AG09309 (cell line): ENCODE measurements around the gene ANTXR1.

Source experiments
- DNase-seq: peaks from one replicate; pipeline ENCODE4 v3.0.0-alpha.2; 2010; ENCODE audit warnings: low read depth
- H3K4me3 ChIP-seq: 2 replicates; pipeline ENCODE4 v1.5.1; 2011; ENCODE audit warnings: mild to moderate bottlenecking, low read depth, low read length, moderate library complexity; ENCODE audit not compliant: control insufficient read depth
- CTCF ChIP-seq: IDR thresholded peaks from 2 replicates; pipeline ENCODE4 v1.5.1; 2011; ENCODE audit warnings: mild to moderate bottlenecking, low read depth, low read length, inconsistent platforms; ENCODE audit not compliant: insufficient read depth, control insufficient read depth; ENCODE audit errors: missing control alignments

Gene ANTXR1

GRCh38 chr2:69298862-69299261, 285.9 kb downstream of the ANTXR1 start:
- no peak for DNase-seq
- TF ChIP-seq CTCF, result no peak
- H3K4me3 ChIP-seq, result no peak overlapping the region
